Activated CD4-positive, alpha-beta T cell treated with anti-CD3 and anti-CD28 coated beads for 1 hour (primary cell): ENCODE measurements around the gene KIRREL3.
A peak's percentile ranks its signal among the peaks of the same experiment; 100 is the strongest.

ENCODE experiments used
- DNase-seq: peaks from one replicate; pipeline ENCODE4 v3.0.0-alpha.2; 2020

The KIRREL3 gene

GRCh38 chr11:126426820-126427749, 573.5 kb downstream of the KIRREL3 start:
- DNase-seq: no peak

GRCh38 chr11:126426106-126426505, 574.5 kb downstream of the KIRREL3 start:
- no peak for DNase-seq

GRCh38 chr11:126424471-126425039, 576.0 kb downstream of the KIRREL3 start:
- DNase-seq: no peak

- no peak for DNase-seq
Measured at GRCh38 chr11:126423743-126424142, 576.8 kb downstream of the KIRREL3 start.

- DNase-seq: no peak
Measured at GRCh38 chr11:126423154-126423553, 577.4 kb downstream of the KIRREL3 start.

GRCh38 chr11:126422446-126422845, 578.1 kb downstream of the KIRREL3 start:
- no peak for DNase-seq

- no peak for DNase-seq
Measured at GRCh38 chr11:126421271-126421671, 579.3 kb downstream of the KIRREL3 start.

- no peak for DNase-seq
Measured at GRCh38 chr11:126420698-126421256, 579.8 kb downstream of the KIRREL3 start.

- DNase-seq: no peak
Measured at GRCh38 chr11:126419801-126420697, 580.5 kb downstream of the KIRREL3 start.

GRCh38 chr11:126418887-126419286, 581.7 kb downstream of the KIRREL3 start:
- no peak for DNase-seq

GRCh38 chr11:126417091-126417862, 583.3 kb downstream of the KIRREL3 start:
- no peak for DNase-seq

- peak; percentile 50 for DNase-seq
Measured at GRCh38 chr11:126416542-126417090, 584.0 kb downstream of the KIRREL3 start.

GRCh38 chr11:126415669-126416420, 584.7 kb downstream of the KIRREL3 start:
- no peak for DNase-seq

- no peak for DNase-seq
Measured at GRCh38 chr11:126415128-126415527, 585.4 kb downstream of the KIRREL3 start.

- no peak for DNase-seq
Measured at GRCh38 chr11:126414615-126415014, 586.0 kb downstream of the KIRREL3 start.

- no peak for DNase-seq
Measured at GRCh38 chr11:126413843-126414405, 586.6 kb downstream of the KIRREL3 start.

GRCh38 chr11:126413426-126413825, 587.1 kb downstream of the KIRREL3 start:
- DNase-seq: no peak

GRCh38 chr11:126411971-126412381, 588.6 kb downstream of the KIRREL3 start:
- no peak for DNase-seq

- DNase-seq: no peak
Measured at GRCh38 chr11:126410649-126411048, 589.9 kb downstream of the KIRREL3 start.

- DNase-seq: no peak
Measured at GRCh38 chr11:126409620-126409985, 591.0 kb downstream of the KIRREL3 start.
